ENCODE data around the gene CPED1.

The CPED1 gene

DNA sequence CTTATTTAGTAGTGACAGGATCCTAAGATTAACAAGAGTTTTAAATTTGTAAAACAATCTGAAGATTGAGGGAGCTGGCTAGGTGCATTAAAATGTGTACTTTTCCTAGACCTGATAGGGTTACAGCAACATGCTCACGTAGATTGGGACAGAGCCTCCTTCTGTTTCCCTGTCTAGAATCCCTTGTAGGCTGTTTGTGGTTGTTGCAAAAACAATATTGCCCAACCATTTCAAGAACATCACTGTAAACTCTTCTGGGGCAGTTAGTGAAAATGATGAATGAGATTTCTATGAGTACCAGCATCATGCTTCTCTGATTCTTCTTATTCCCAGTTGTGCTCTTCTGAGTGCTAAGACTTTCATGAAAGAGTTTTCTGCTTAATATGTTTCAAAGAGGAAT, 14.7 kb upstream of the CPED1 start:
- no peaks in the 10 kb centered on the region for H3K4me1 ChIP-seq (ENCODE audit: low read length)
- no peak overlapping the region for H2AFZ ChIP-seq (ENCODE audit: low read length)
- H3K9me2 ChIP-seq (replicated peaks; ENCODE audit: insufficient read depth, low read length), result no peaks in the 10 kb centered on the region
- no peak overlapping the region for H3K4me2 ChIP-seq (ENCODE audit: low read depth, low read length)
- no peaks in the 10 kb centered on the region for H3K27me3 ChIP-seq (replicated peaks; ENCODE audit: insufficient read depth, low read length)
- no peaks in the 10 kb centered on the region for H3F3A ChIP-seq (ENCODE audit: insufficient read depth, low read length)
- H4K20me1 ChIP-seq (ENCODE audit: insufficient read depth, low read length), result no peaks in the 10 kb centered on the region
- no peaks in the 10 kb centered on the region for H3K79me2 ChIP-seq (ENCODE audit: low read length)
- TF ChIP-seq EZH2 (optimal IDR thresholded peaks at IDR 0.05; ENCODE audit: low read depth, low read length) (no peak), EZH2phosphoT487 (IDR thresholded peaks at IDR 0.05; ENCODE audit: low read length) (no peak), CTCF (IDR thresholded peaks at IDR 0.05; ENCODE audit: low read length) (no peak)
- H3K27ac ChIP-seq (ENCODE audit: low read length), result no peak overlapping the region
- no peaks in the 10 kb centered on the region for H3K9me3 ChIP-seq (replicated peaks; ENCODE audit: insufficient read depth, low read length)
- H3K4me3 ChIP-seq (ENCODE audit: low read length), result no peak overlapping the region
- no peak overlapping the region for H3K9ac ChIP-seq (ENCODE audit: low read length)
- H3K36me3 ChIP-seq (replicated peaks; ENCODE audit: insufficient read depth, low read length), result peaks cover 29% of the 10 kb centered on the region
- no peak for DNase-seq

- H3K4me3 ChIP-seq (ENCODE audit: low read length), result no peak overlapping the region
- H3K9me3 ChIP-seq (replicated peaks; ENCODE audit: insufficient read depth, low read length), result no peaks in the 10 kb centered on the region
- peaks cover 3% of the 10 kb centered on the region for H3K36me3 ChIP-seq (replicated peaks; ENCODE audit: insufficient read depth, low read length)
- no peak overlapping the region for H3K9ac ChIP-seq (ENCODE audit: low read length)
- H3F3A ChIP-seq (ENCODE audit: insufficient read depth, low read length), result no peaks in the 10 kb centered on the region
- peaks cover 6% of the 10 kb centered on the region; the same call in 1 of the 2 replicates for H3K4me1 ChIP-seq (ENCODE audit: low read length)
- H3K27me3 ChIP-seq (replicated peaks; ENCODE audit: insufficient read depth, low read length), result no peaks in the 10 kb centered on the region
- no peak overlapping the region for H3K4me2 ChIP-seq (ENCODE audit: low read depth, low read length)
- H3K79me2 ChIP-seq (ENCODE audit: low read length), result no peaks in the 10 kb centered on the region
- no peak for DNase-seq
- no peak overlapping the region for H2AFZ ChIP-seq (ENCODE audit: low read length)
- no peak overlapping the region for H3K27ac ChIP-seq (ENCODE audit: low read length)
- no peak for TF ChIP-seq EZH2 (optimal IDR thresholded peaks at IDR 0.05; ENCODE audit: low read depth, low read length)
- no peak for TF ChIP-seq EZH2phosphoT487 (IDR thresholded peaks at IDR 0.05; ENCODE audit: low read length)
- TF ChIP-seq CTCF (IDR thresholded peaks at IDR 0.05; ENCODE audit: low read length), result no peak
- no peaks in the 10 kb centered on the region for H3K9me2 ChIP-seq (replicated peaks; ENCODE audit: insufficient read depth, low read length)
- H4K20me1 ChIP-seq (ENCODE audit: insufficient read depth, low read length), result no peaks in the 10 kb centered on the region
These were observed 8.6 kb upstream of the CPED1 start for GRCh38 chr7:120979765-120980499.

GRCh38 chr7:120981117-120981516, 7.4 kb upstream of the CPED1 start:
- Histone ChIP-seq H3K36me3 (replicated peaks; ENCODE audit: insufficient read depth, low read length) (no peaks in the 10 kb centered on the region; the same call in 1 of the 2 replicates), H3K9me3 (replicated peaks; ENCODE audit: insufficient read depth, low read length) (no peaks in the 10 kb centered on the region), H2AFZ (ENCODE audit: low read length) (no peak overlapping the region), H3K9ac (ENCODE audit: low read length) (no peak overlapping the region), H3K9me2 (replicated peaks; ENCODE audit: insufficient read depth, low read length) (no peaks in the 10 kb centered on the region), H3K4me1 (ENCODE audit: low read length) (peaks cover 6% of the 10 kb centered on the region; the same call in 1 of the 2 replicates), H3K27me3 (replicated peaks; ENCODE audit: insufficient read depth, low read length) (no peaks in the 10 kb centered on the region), H3F3A (ENCODE audit: insufficient read depth, low read length) (no peaks in the 10 kb centered on the region), H3K4me3 (ENCODE audit: low read length) (no peak overlapping the region), H3K4me2 (ENCODE audit: low read depth, low read length) (no peak overlapping the region), H3K27ac (ENCODE audit: low read length) (no peak overlapping the region), H3K79me2 (ENCODE audit: low read length) (no peaks in the 10 kb centered on the region), H4K20me1 (ENCODE audit: insufficient read depth, low read length) (no peaks in the 10 kb centered on the region)
- TF ChIP-seq CTCF (IDR thresholded peaks at IDR 0.05; ENCODE audit: low read length) (no peak), EZH2 (optimal IDR thresholded peaks at IDR 0.05; ENCODE audit: low read depth, low read length) (no peak), EZH2phosphoT487 (IDR thresholded peaks at IDR 0.05; ENCODE audit: low read length) (no peak)
- no peak for DNase-seq
